Chondrocyte (in vitro differentiated cells): ENCODE results near the gene PSMD2. TPM values are rescaled to one million over a fixed set of nuclear protein-coding genes. Genes with fewer than 3 reads are reported as not detected.
A peak's percentile ranks its signal among the peaks of the same experiment; 100 is the strongest.

Experiments
- DNase-seq: peaks from one replicate; pipeline ENCODE4 v3.0.0; 2021; ENCODE audit warnings: mixed read lengths, low spot score
- H3K27ac Mint-ChIP-seq: one replicate; pipeline ENCODE4 v1.8.0; 2021; ENCODE audit warnings: mild to moderate bottlenecking, moderate library complexity, mixed read lengths; ENCODE audit not compliant: unreplicated experiment
- H3K27me3 Mint-ChIP-seq: 2 replicates; pipeline ENCODE4 v1.8.0; 2021; ENCODE audit warnings: low read depth, mixed read lengths
- H3K36me3 Mint-ChIP-seq: 2 replicates; pipeline ENCODE4 v1.8.0; 2021; ENCODE audit warnings: low read depth, mixed read lengths
- H3K4me1 Mint-ChIP-seq: 2 replicates; pipeline ENCODE4 v1.8.0; 2021; ENCODE audit warnings: low read depth, mild to moderate bottlenecking, mixed read lengths
- H3K4me3 Mint-ChIP-seq: one replicate; pipeline ENCODE4 v1.8.0; 2021; ENCODE audit warnings: mild to moderate bottlenecking, moderate library complexity, mixed read lengths; ENCODE audit not compliant: unreplicated experiment
- H3K9me3 Mint-ChIP-seq: 2 replicates; pipeline ENCODE4 v1.8.0; 2021; ENCODE audit warnings: low read depth, mixed read lengths
- CTCF ChIP-seq: fragments of 200-600 bp; sonication (generic); IDR thresholded peaks from 2 replicates; pipeline ENCODE4 v1.5.0; 2021; ENCODE audit warnings: antibody characterized with exemption, mild to moderate bottlenecking, moderate library complexity
- total RNA-seq: library from RNA; stranded (reverse); gene quantifications from 3 replicates; pipeline ENCODE4 v1.2.1, GENCODE V29; 2021

Gene PSMD2
- total RNA-seq, 1 donor from 2014 or later, result 237 TPM

GRCh38 chr3:184320104-184320445 lies 21.0 kb downstream of the PSMD2 start:
- Mint-ChIP-seq H3K4me1 (peaks cover 49% of the 10 kb centered on the region), H3K4me3 (peak overlapping the region; percentile 9), H3K27ac (peak overlapping the region; percentile 91), H3K27me3 (no peaks in the 10 kb centered on the region), H3K36me3 (peaks cover 48% of the 10 kb centered on the region), H3K9me3 (no peaks in the 10 kb centered on the region)
- TF ChIP-seq CTCF, result no peak
- DNase-seq, result peak; percentile 98

DNA sequence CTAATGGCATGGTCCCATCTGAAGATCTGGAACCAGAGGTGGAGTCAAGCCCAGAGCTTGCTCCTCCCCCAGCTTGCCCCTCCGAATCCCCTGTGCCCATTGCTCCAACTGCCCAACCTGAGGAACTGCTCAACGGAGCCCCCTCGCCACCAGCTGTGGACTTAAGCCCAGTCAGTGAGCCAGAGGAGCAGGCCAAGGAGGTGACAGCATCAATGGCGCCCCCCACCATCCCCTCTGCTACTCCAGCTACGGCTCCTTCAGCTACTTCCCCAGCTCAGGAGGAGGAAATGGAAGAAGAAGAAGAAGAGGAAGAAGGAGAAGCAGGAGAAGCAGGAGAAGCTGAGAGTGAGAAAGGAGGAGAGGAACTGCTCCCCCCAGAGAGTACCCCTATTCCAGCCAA lies 22.6 kb downstream of the PSMD2 start:
- peaks cover 44% of the 10 kb centered on the region for H3K4me1 Mint-ChIP-seq
- no peaks in the 10 kb centered on the region for H3K9me3 Mint-ChIP-seq
- H3K27ac Mint-ChIP-seq, result no peak overlapping the region
- no peaks in the 10 kb centered on the region for H3K27me3 Mint-ChIP-seq
- no peak for TF ChIP-seq CTCF
- no peak overlapping the region for H3K4me3 Mint-ChIP-seq
- DNase-seq, result no peak
- H3K36me3 Mint-ChIP-seq, result peaks cover 61% of the 10 kb centered on the region

DNA sequence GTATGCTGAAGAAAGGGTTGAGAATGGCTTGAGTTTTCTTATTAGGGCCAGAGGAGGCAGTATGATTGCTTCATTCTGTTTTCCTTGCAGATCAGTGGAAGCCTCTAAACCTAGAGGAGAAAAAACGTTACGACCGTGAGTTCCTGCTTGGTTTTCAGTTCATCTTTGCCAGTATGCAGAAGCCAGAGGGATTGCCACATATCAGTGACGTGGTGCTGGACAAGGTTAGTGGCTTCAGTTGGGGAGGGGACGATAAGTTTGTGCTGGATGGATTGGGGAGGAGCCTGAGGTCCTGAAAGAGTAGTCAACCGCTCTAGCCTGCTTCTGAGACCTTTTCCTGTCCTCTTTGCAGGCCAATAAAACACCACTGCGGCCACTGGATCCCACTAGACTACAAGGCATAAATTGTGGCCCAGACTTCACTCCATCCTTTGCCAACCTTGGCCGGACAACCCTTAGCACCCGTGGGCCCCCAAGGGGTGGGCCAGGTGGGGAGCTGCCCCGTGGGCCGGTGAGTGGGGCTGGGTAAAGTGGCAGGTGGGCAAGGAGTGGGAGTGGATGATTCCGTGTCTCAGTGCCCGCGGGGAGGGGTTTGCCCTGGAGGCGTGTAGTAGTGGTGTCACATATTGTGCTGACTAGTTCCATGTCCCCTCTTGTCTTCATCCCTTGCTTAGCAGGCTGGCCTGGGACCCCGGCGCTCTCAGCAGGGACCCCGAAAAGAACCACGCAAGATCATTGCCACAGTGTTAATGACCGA lies 23.9 kb downstream of the PSMD2 start:
- H3K9me3 Mint-ChIP-seq, result no peaks in the 10 kb centered on the region
- H3K36me3 Mint-ChIP-seq, result peaks cover 65% of the 10 kb centered on the region
- no peak for DNase-seq
- no peak for TF ChIP-seq CTCF
- H3K27me3 Mint-ChIP-seq, result no peaks in the 10 kb centered on the region
- no peak overlapping the region for H3K27ac Mint-ChIP-seq
- no peak overlapping the region for H3K4me3 Mint-ChIP-seq
- peaks cover 32% of the 10 kb centered on the region for H3K4me1 Mint-ChIP-seq

GRCh38 chr3:184323696-184324095 lies 24.7 kb downstream of the PSMD2 start:
- Mint-ChIP-seq H3K36me3 (peaks cover 68% of the 10 kb centered on the region), H3K4me3 (no peak overlapping the region), H3K27me3 (no peaks in the 10 kb centered on the region), H3K27ac (no peak overlapping the region), H3K9me3 (no peaks in the 10 kb centered on the region), H3K4me1 (peaks cover 28% of the 10 kb centered on the region)
- TF ChIP-seq CTCF, result no peak
- no peak for DNase-seq

GRCh38 chr3:184325269-184325668 lies 26.2 kb downstream of the PSMD2 start:
- Mint-ChIP-seq H3K27me3 (no peaks in the 10 kb centered on the region), H3K36me3 (peaks cover 76% of the 10 kb centered on the region), H3K4me3 (no peak overlapping the region), H3K4me1 (peaks cover 22% of the 10 kb centered on the region), H3K27ac (peak overlapping the region; percentile 42), H3K9me3 (no peaks in the 10 kb centered on the region)
- TF ChIP-seq CTCF, result no peak
- DNase-seq, result no peak
